ENCODE results near the gene SPC25. TPM values are rescaled to one million over a fixed set of nuclear protein-coding genes. Genes with fewer than 3 reads are reported as not detected.

SPC25 gene
- total and polyA plus RNA-seq, 9 of the 15 experiments (the other 6 are each of a cell fraction or from before 2014, with no cell fraction given) = 44.8 to 100 (median 75.0) TPM

- TF ChIP-seq CHAMP1 (IDR thresholded peaks at IDR 0.05) (peak; percentile 88), ARID4B (CRISPR knock-in tag; IDR thresholded peaks at IDR 0.05) (no peak), ARNT (IDR thresholded peaks at IDR 0.05) (peak; percentile 65 to 95; a peak in 3 of 4 replicates), MAZ (CRISPR knock-in tag; conservative IDR thresholded peaks at IDR 0.05 in 1 of 2, IDR thresholded peaks at IDR 0.05 in 1 of 2) (peak in 1 of 2 experiments; percentile 22; a peak in 2 of 4 replicates), SMAD1 (IDR thresholded peaks at IDR 0.05; ENCODE audit: low read depth, low read length, partially characterized antibody) (peak; percentile 93), ZBTB5 (IDR thresholded peaks at IDR 0.05) (no peak), MIER1 (IDR thresholded peaks at IDR 0.05; ENCODE audit: low read depth) (no peak), ZNF766 (CRISPR knock-in tag; conservative IDR thresholded peaks at IDR 0.05) (peak; percentile 47; the same call in 1 of the 2 replicates), TFE3 (CRISPR knock-in tag; IDR thresholded peaks at IDR 0.05) (peak; percentile 80), CXXC5 (CRISPR knock-in tag; IDR thresholded peaks at IDR 0.05) (peak; percentile 53), TEAD2 (tag; IDR thresholded peaks at IDR 0.05) (no peak), ZNF316 (IDR thresholded peaks at IDR 0.05) (peak; percentile 90), ZNF280B (CRISPR knock-in tag; IDR thresholded peaks at IDR 0.05) (no peak), RNF2 (IDR thresholded peaks at IDR 0.05) (peak; percentile 83)
Measured at GRCh38 chr2:168851674-168852320, 38.4 kb downstream of the SPC25 start (continued).

All from K562 (cell line).